PC-3 (cell line): ENCODE measurements around the gene DOC2B.

Experiments used
- CTCF ChIP-seq: fragments of 300-600 bp; sonication (generic); conservative IDR thresholded peaks from 2 replicates; pipeline ENCODE4 v1.5.1; 2017; ENCODE audit warnings: antibody characterized with exemption, low read depth, mild to moderate bottlenecking, low read length
- EZH2phosphoT487 ChIP-seq: fragments of 300-600 bp; sonication (generic); IDR thresholded peaks from 2 replicates; pipeline ENCODE4 v1.6.1; 2018; ENCODE audit warnings: mild to moderate bottlenecking, antibody characterized with exemption, low read length, borderline replicate concordance

GRCh38 chr17:207775-208174 lies 26.3 kb upstream of the DOC2B start:
- TF ChIP-seq CTCF (no peak), EZH2phosphoT487 (no peak)
